Neural cell (in vitro differentiated cells): ENCODE measurements around the gene PRMT9. TPM values are rescaled to one million over a fixed set of nuclear protein-coding genes. Genes with fewer than 3 reads are reported as not detected.

Experiments used
- H2AFZ ChIP-seq: fragments of 200-600, 300-800 bp; sonication (generic), shearing (Covaris generic); 2 replicates; pipeline ENCODE4 v1.6.0; 2014; ENCODE audit warnings: low read depth, mild to moderate bottlenecking, antibody characterized with exemption, low read length, moderate library complexity
- H3F3A ChIP-seq: fragments of 200-600 bp; shearing (Covaris generic); 2 replicates; pipeline ENCODE4 v1.6.1; 2016; ENCODE audit warnings: mild to moderate bottlenecking, moderate library complexity, mixed read lengths, antibody characterized with exemption, low read length; ENCODE audit not compliant: insufficient read depth, poor library complexity, severe bottlenecking
- H3K27ac ChIP-seq: fragments of 200-600, 300-800 bp; sonication (generic), shearing (Covaris generic); 2 replicates; pipeline ENCODE4 v1.5.1; 2014; ENCODE audit warnings: mild to moderate bottlenecking, low read length, moderate library complexity
- H3K27me3 ChIP-seq: fragments of 300-800, 200-600 bp; sonication (generic), shearing (Covaris generic); 2 replicates; pipeline ENCODE4 v1.6.0; 2014; ENCODE audit warnings: mild to moderate bottlenecking, low read depth, low read length, moderate library complexity; ENCODE audit not compliant: insufficient read depth
- H3K36me3 ChIP-seq: fragments of 300-800, 200-600 bp; sonication (generic), shearing (Covaris generic); 2 replicates; pipeline ENCODE4 v1.5.1; 2014; ENCODE audit warnings: mild to moderate bottlenecking, antibody characterized with exemption, low read length, moderate library complexity; ENCODE audit not compliant: insufficient read depth
- H3K4me2 ChIP-seq: fragments of 300-800, 200-600 bp; sonication (generic), shearing (Covaris generic); 2 replicates; pipeline ENCODE4 v1.6.0; 2014; ENCODE audit warnings: mild to moderate bottlenecking, low read length
- H3K4me3 ChIP-seq: fragments of 300-800, 200-600 bp; sonication (generic), shearing (Covaris generic); 2 replicates; pipeline ENCODE4 v1.5.1; 2014; ENCODE audit warnings: mild to moderate bottlenecking, low read length, moderate library complexity
- H3K79me2 ChIP-seq: fragments of 200-600 bp; shearing (Covaris generic); replicated peaks from 2 replicates; pipeline ENCODE4 v1.6.0; 2014; ENCODE audit warnings: mild to moderate bottlenecking, low read length, moderate library complexity; ENCODE audit not compliant: insufficient read depth
- H3K9ac ChIP-seq: fragments of 300-800, 200-600 bp; sonication (generic), shearing (Covaris generic); 2 replicates; pipeline ENCODE4 v1.6.1; 2016; ENCODE audit warnings: mild to moderate bottlenecking, low read length, mixed read lengths
- H3K9me2 ChIP-seq: fragments of 200-600 bp; shearing (Covaris generic); 2 replicates; pipeline ENCODE4 v1.6.1; 2016; ENCODE audit warnings: mild to moderate bottlenecking, low read length, mixed read lengths; ENCODE audit not compliant: insufficient read depth
- H3K9me3 ChIP-seq: fragments of 200-600, 300-800 bp; sonication (generic), shearing (Covaris generic); 2 replicates; pipeline ENCODE4 v1.6.1; 2016; ENCODE audit warnings: mild to moderate bottlenecking, mixed run types, low read length, moderate library complexity, mixed read lengths
- H4K20me1 ChIP-seq: fragments of 200-600 bp; shearing (Covaris generic); 2 replicates; pipeline ENCODE4 v1.6.1; 2016; ENCODE audit warnings: mild to moderate bottlenecking, mixed run types; ENCODE audit not compliant: insufficient read depth
- EP300 ChIP-seq: fragments of 450-650 bp; conservative IDR thresholded peaks from 2 replicates; pipeline ENCODE4 v1.6.1; 2014; ENCODE audit warnings: antibody characterized with exemption, mild to moderate bottlenecking, moderate library complexity; ENCODE audit not compliant: poor library complexity, severe bottlenecking
- EZH2 ChIP-seq: fragments of 200-600, 300-800 bp; shearing (Covaris generic), sonication (generic); IDR thresholded peaks from 2 replicates; pipeline ENCODE4 v1.6.1; 2014; ENCODE audit warnings: antibody characterized with exemption, low read length, borderline replicate concordance, mild to moderate bottlenecking; ENCODE audit not compliant: insufficient read depth, poor library complexity, severe bottlenecking
- MXI1 ChIP-seq: fragments of 450-650 bp; conservative IDR thresholded peaks from 2 replicates; pipeline ENCODE4 v1.6.1; 2014; ENCODE audit warnings: antibody characterized with exemption, mild to moderate bottlenecking; ENCODE audit not compliant: poor library complexity, severe bottlenecking
- POLR2AphosphoS5 ChIP-seq: IDR thresholded peaks from 2 replicates; pipeline ENCODE4 v1.6.1; 2012
- RAD21 ChIP-seq: fragments of 450-650 bp; conservative IDR thresholded peaks from 2 replicates; pipeline ENCODE4 v1.6.1; 2014; ENCODE audit warnings: antibody characterized with exemption, mild to moderate bottlenecking, moderate library complexity
- SMC3 ChIP-seq: fragments of 450-650 bp; conservative IDR thresholded peaks from 2 replicates; pipeline ENCODE4 v1.6.1; 2014; ENCODE audit warnings: antibody characterized with exemption, mild to moderate bottlenecking, moderate library complexity; ENCODE audit not compliant: poor library complexity
- TAF1 ChIP-seq: IDR thresholded peaks from 2 replicates; pipeline ENCODE4 v1.6.1; 2012; ENCODE audit warnings: low read depth
- polyA plus RNA-seq: library from polyadenylated mRNA; depleted of rRNA; stranded (reverse); fragments of >200 nt; gene quantifications from 2 replicates; pipeline ENCODE4 v1.2.3, GENCODE V29; 2014
- TF ChIP-seq, protein P1 (sequence below): IDR thresholded peaks from 2 replicates; pipeline ENCODE4 v1.6.1; 2012; ENCODE audit warnings: borderline replicate concordance
- TF ChIP-seq, protein P2 (sequence below): fragments of 450-650 bp; IDR thresholded peaks from 2 replicates; pipeline ENCODE4 v1.5.1; 2014; ENCODE audit warnings: antibody characterized with exemption, mild to moderate bottlenecking, moderate library complexity; ENCODE audit not compliant: poor library complexity, severe bottlenecking

Gene PRMT9
- polyA plus RNA-seq, 1 donor from 2014 or later: 23.6 TPM

DNA sequence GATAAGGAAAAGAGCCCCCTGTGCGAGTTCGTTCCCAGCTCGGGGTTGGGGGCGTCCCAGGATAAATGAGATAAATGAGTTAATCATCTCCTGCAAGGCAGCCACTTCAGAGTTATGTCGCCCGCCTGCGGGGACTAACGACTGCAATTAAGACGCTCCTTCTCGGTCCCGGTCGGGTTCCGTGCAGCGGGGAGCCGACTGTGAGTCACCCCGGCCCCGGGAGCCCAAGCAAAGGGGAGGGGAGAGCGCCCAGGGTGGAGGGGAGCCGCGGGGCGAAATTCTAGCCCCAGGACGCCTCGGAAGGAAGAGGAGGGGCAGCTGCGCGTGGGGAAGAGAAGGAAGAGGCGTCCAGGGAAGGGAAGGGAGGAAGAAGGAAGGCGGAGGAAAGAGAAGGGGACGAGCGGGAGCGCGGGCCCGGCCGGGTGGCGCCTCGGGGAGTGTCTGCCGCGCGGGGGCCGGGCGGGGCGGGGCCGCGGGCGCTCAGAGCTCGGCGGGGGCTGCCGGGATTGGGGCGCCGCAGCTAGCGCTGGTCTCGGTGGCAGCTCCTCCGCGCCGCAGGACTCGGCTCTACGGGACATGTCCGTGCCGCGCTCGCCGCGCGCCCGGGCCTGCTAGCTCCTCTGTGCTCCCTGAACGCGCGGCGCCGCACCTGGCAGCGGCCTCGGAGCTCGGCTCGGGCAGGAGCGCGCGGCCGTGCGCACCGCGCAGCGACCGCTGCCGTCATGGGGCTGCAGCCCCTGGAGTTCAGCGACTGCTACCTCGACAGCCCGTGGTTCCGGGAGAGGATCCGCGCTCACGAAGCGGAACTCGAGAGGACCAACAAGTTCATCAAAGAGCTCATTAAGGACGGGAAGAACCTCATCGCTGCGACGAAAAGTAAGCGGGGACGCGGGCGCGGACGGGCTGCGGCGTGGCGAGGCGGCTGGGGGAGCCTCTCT, 47.9 kb upstream of the PRMT9 start, which contains the start of gene ARHGAP10:
Gene ARHGAP10 (plus strand): TSS at position 509 of the 938 bp plus-strand sequence. CDS start 214 bp downstream, at position 723.
- TF ChIP-seq MXI1 (peak; percentile 43), EZH2 (no peak), POLR2AphosphoS5 (peak; percentile 46)
- Histone ChIP-seq H3K79me2 (no peaks in the 10 kb centered on the region), H2AFZ (peak within 1 kb of the TSS; percentile 73), H3K9me2 (no peaks in the 10 kb centered on the region), H3K27me3 (peaks cover 89% of the 10 kb centered on the region), H3K36me3 (no peaks in the 10 kb centered on the region), H3F3A (no peaks in the 10 kb centered on the region), H3K9ac (peak within 1 kb of the TSS; percentile 48), H4K20me1 (no peaks in the 10 kb centered on the region), H3K9me3 (no peaks in the 10 kb centered on the region), H3K4me3 (peak within 1 kb of the TSS; percentile 91), H3K27ac (no peak within 1 kb of the TSS), H3K4me2 (peak within 1 kb of the TSS; percentile 80)

DNA sequence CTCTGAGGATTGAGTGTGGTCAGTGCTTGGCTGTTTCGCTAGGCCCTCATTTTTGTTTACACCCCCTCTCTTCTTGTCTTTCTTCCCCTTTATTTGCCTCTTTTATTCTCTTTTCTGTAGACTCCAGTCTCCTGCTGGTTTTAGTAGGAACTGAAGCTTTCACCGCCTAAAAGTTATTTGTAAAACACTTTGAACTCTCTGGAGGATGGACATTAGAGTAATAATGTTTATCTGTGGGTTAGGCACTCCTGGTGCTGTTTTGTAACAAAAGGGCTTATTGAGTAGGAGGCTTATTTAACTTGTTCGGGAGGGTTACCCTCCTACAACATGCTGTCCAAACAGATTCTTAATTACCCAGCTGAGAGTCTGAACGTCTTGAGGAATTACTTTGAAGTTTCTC, 46.4 kb upstream of the PRMT9 start:
- Histone ChIP-seq H3F3A (no peaks in the 10 kb centered on the region), H3K79me2 (no peaks in the 10 kb centered on the region), H3K9me2 (no peaks in the 10 kb centered on the region), H3K27me3 (peaks cover 82% of the 10 kb centered on the region), H3K9me3 (no peaks in the 10 kb centered on the region), H2AFZ (no peak overlapping the region), H3K4me3 (no peak overlapping the region), H3K9ac (no peak overlapping the region), H3K4me2 (no peak overlapping the region), H4K20me1 (no peaks in the 10 kb centered on the region), H3K27ac (no peak overlapping the region), H3K36me3 (no peaks in the 10 kb centered on the region)
- TF ChIP-seq EP300 (no peak), MXI1 (no peak), EZH2 (no peak), POLR2AphosphoS5 (no peak), SMC3 (no peak), TAF1 (no peak), RAD21 (no peak)
- TF ChIP-seq, protein P1, sequence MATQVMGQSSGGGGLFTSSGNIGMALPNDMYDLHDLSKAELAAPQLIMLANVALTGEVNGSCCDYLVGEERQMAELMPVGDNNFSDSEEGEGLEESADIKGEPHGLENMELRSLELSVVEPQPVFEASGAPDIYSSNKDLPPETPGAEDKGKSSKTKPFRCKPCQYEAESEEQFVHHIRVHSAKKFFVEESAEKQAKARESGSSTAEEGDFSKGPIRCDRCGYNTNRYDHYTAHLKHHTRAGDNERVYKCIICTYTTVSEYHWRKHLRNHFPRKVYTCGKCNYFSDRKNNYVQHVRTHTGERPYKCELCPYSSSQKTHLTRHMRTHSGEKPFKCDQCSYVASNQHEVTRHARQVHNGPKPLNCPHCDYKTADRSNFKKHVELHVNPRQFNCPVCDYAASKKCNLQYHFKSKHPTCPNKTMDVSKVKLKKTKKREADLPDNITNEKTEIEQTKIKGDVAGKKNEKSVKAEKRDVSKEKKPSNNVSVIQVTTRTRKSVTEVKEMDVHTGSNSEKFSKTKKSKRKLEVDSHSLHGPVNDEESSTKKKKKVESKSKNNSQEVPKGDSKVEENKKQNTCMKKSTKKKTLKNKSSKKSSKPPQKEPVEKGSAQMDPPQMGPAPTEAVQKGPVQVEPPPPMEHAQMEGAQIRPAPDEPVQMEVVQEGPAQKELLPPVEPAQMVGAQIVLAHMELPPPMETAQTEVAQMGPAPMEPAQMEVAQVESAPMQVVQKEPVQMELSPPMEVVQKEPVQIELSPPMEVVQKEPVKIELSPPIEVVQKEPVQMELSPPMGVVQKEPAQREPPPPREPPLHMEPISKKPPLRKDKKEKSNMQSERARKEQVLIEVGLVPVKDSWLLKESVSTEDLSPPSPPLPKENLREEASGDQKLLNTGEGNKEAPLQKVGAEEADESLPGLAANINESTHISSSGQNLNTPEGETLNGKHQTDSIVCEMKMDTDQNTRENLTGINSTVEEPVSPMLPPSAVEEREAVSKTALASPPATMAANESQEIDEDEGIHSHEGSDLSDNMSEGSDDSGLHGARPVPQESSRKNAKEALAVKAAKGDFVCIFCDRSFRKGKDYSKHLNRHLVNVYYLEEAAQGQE: no peak
- TF ChIP-seq, protein P2, sequence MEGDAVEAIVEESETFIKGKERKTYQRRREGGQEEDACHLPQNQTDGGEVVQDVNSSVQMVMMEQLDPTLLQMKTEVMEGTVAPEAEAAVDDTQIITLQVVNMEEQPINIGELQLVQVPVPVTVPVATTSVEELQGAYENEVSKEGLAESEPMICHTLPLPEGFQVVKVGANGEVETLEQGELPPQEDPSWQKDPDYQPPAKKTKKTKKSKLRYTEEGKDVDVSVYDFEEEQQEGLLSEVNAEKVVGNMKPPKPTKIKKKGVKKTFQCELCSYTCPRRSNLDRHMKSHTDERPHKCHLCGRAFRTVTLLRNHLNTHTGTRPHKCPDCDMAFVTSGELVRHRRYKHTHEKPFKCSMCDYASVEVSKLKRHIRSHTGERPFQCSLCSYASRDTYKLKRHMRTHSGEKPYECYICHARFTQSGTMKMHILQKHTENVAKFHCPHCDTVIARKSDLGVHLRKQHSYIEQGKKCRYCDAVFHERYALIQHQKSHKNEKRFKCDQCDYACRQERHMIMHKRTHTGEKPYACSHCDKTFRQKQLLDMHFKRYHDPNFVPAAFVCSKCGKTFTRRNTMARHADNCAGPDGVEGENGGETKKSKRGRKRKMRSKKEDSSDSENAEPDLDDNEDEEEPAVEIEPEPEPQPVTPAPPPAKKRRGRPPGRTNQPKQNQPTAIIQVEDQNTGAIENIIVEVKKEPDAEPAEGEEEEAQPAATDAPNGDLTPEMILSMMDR: no peak
